ENCODE data around the gene CDIP1. TPM values are rescaled to one million over a fixed set of nuclear protein-coding genes. Genes with fewer than 3 reads are reported as not detected.

CDIP1 gene
- total RNA-seq, 1 experiment from 2014 or later = 49.7 TPM

- Histone ChIP-seq H3K4me2 (ENCODE audit: insufficient read depth, insufficient read length, low read length) (no peak overlapping the region), H4K91ac (ENCODE audit: insufficient read length, low read depth, low read length) (no peak overlapping the region), H3K4me1 (ENCODE audit: insufficient read depth, low read length) (no peaks in the 10 kb centered on the region; the same call in 1 of the 2 replicates), H2BK120ac (ENCODE audit: low read depth, low read length, poor library complexity, severe bottlenecking) (no peak overlapping the region), H3K4ac (ENCODE audit: low read depth, low read length) (no peak overlapping the region), H2BK20ac (ENCODE audit: low read depth, low read length, poor library complexity, severe bottlenecking) (no peak overlapping the region), H2AFZ (ENCODE audit: low read length) (no peak overlapping the region), H3K56ac (ENCODE audit: insufficient read length, low read depth, low read length) (no peak overlapping the region), H3K79me1 (ENCODE audit: insufficient read depth, low read depth, low read length, poor library complexity, severe bottlenecking) (peaks cover 3% of the 10 kb centered on the region), H2BK12ac (ENCODE audit: insufficient read length, low read depth, low read length) (no peak overlapping the region), H3K14ac (ENCODE audit: insufficient read depth, low read length) (no peak overlapping the region), H3K18ac (ENCODE audit: insufficient read length, low read depth, low read length) (no peak overlapping the region), H3T11ph (ENCODE audit: low read length) (no peak overlapping the region), H3K27me3 (ENCODE audit: insufficient read depth, low read length) (no peaks in the 10 kb centered on the region), H4K8ac (replicated peaks; ENCODE audit: insufficient read length, low read depth, low read length) (no peak overlapping the region), H3K23me2 (ENCODE audit: insufficient read length, low read depth, low read length, poor library complexity, severe bottlenecking) (no peaks in the 10 kb centered on the region), H3K9me3 (ENCODE audit: control insufficient read depth, low read depth, low read length) (no peaks in the 10 kb centered on the region), H2BK5ac (ENCODE audit: insufficient read length, low read length) (peak overlapping the region; percentile 64), H3K27ac (ENCODE audit: insufficient read length, low read depth, low read length) (no peak overlapping the region), H3K23ac (ENCODE audit: insufficient read length, low read depth, low read length) (peak overlapping the region; percentile 70), H4K5ac (ENCODE audit: insufficient read length, low read depth, low read length) (no peak overlapping the region), H2BK15ac (ENCODE audit: low read depth, low read length) (no peak overlapping the region), H3K79me2 (ENCODE audit: insufficient read depth, low read length) (no peaks in the 10 kb centered on the region; the same call in 1 of the 2 replicates), H3K9ac (ENCODE audit: extremely low read depth, insufficient read length, low read length) (peak overlapping the region; percentile 22), H2AK5ac (ENCODE audit: insufficient read length, low read length) (no peak overlapping the region), H4K20me1 (ENCODE audit: control insufficient read depth, insufficient read depth, insufficient read length) (no peaks in the 10 kb centered on the region)
- Mint-ChIP-seq H3K9me3 (no peaks in the 10 kb centered on the region; a peak in 1 of 5 replicates), H3K4me1 (peaks cover 9 to 17% of the 10 kb centered on the region in 2 experiments), H3K27ac (no peak overlapping the region; a peak in 1 of 7 replicates), H3K4me3 (no peak overlapping the region), H3K27me3 (ENCODE audit: low read depth) (no peaks in the 10 kb centered on the region), H3K36me3 (ENCODE audit: insufficient read depth in 1 of 3, low read depth in 3 of 3) (peaks cover 0 to 18% (median 0%) of the 10 kb centered on the region in 3 experiments; a peak in 3 of 7 replicates)
- no peak for DNase-seq
- no CpG with 5 or more reads among the region's 1 CpG for WGBS (ENCODE audit: extremely low coverage, insufficient read length, low lambda C conversion rate)
- TF ChIP-seq CTCF (conservative IDR thresholded peaks at IDR 0.05) = no peak
These were observed 56.6 kb downstream of the CDIP1 start for GRCh38 chr16:4481963-4482362.
